NCI-H146 (cell line): ENCODE measurements around the gene ARAP3.

Experiments used
- DNase-seq: peaks from one replicate; lab custom pipeline; 2025; lab: John Stamatoyannopoulos, UW

ARAP3 gene

DNA sequence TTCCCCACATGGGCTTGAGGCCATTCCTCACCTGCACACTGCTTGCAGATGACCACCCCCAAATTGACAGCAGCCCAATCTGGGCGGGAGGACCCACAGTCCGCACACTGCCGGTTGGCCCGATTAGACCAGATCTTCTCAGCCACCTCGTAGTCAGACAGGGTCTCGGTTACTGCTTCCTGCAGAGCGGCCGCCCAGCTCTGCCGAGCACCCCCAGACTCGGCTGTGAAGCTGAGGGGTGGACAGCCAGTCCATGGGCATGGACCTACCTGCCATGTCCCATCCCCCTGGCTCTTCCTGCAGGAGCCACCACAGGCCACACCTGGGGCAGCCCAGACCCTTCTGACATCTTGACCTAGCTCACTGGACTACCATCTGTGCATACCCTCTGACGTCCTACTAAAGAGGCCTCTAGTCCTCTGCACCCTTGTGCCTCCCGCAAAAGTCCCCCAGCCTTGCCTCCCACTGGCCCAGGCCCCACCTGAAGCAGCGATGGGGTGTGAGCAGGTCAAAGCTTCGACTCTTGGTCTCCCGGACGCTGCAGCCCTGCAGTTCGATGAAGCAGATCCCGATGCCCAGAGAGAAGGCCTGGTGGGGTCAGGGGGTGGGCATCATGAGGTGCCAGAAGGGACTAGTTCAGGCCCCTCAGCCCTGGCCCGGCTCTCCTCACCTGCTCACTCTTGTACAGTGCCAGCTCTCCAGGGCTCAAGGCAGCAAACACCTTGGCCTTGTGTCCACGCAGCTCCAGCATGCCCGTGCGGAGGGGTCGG is 9.8 kb downstream of the ARAP3 start:
- no peak for DNase-seq

DNA sequence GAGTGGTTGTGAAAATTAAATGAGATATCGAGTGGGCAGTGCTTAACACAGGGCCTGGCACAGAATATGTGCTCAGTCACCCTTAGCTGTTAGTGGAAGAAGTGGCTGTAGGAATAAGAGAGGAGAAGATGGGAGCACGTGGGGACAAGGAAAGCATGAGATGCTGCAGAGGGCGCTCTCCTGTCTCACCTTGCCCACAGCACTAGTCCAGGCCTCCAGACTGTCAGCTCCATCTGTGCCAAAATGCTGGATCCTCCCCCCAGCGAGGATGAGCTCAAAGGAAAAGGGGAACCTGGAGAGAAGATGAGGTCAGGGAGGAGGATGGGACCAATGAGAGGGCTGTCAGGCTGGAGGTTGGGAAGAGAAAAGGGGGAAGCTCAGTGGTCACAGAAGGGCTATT is 12.5 kb downstream of the ARAP3 start:
- no peak for DNase-seq

DNA sequence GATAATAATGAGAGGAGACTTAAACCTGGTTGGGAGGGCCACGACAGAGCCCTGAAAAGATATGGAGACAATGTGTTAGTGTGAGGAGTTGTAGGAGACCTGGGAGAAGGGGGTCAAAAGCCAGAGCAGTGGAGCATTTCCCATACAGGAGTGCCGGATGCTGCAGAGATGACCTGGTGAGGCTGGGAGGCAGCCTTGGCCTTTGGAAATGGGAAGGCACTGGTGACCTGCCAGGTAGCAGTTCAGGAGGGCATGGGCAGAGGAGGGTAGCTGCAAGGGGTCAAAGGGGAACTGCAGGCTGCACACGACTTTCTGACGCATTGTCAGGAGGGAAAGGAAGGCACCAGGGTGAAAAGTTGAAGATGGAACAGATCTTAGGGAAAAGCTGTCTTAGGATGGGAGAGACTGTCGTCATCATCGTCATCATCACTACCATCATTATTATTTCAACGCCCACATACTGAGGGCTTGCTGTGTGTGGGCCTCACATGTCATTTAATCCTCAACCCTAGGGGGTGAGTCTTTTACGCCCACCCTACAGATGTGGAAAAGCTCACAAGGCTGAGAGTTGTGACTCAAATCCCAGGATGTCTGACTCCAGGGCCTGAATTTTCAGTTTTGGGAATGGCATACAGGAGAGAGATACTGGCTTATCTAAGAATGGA is 13.3 kb downstream of the ARAP3 start:
- DNase-seq = no peak

DNA sequence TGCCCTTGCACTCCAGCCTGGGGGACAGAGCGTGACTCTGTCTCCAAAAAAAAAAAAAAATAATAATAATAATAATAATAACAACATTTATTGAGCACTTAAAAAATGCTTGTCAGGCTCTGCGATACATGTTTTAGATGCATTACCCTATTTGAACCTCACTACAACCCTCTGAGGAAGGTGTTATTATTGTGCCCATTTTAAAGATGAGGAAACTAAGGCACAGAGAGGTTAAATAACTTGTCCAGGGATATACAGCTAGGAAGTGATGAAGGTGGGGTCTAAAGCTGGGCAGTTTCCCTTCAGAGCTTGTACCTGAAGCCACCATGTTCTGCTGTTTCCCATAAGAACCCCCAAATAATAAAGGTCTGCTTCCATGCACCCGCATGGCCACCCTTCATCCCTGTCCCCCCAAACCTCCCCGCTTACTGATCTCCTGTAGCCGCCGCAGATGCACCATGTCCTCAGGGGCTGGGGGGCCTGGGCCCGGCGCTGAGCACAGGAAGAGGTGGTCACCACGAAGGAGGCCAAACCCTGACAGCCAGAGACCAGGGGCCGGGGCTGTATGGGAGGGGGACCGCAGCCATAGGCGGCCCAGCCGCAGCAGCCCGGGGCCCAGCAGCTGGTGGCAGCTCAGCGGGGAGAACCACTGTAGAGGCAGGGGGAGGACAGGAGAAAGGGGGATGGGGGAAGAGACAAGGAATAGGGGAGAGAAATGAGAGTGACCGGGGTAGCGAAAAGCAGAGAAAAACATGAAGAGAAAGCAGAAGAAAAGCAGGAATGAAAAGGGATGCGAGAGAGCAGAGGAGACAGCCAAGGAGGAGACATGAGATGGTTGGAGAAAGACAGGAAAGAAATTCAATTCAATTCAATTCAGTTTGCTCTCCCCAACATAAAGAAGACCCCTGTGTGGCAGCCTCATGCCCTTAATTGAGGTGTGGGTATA is 15.8 kb downstream of the ARAP3 start:
- no peak for DNase-seq

DNA sequence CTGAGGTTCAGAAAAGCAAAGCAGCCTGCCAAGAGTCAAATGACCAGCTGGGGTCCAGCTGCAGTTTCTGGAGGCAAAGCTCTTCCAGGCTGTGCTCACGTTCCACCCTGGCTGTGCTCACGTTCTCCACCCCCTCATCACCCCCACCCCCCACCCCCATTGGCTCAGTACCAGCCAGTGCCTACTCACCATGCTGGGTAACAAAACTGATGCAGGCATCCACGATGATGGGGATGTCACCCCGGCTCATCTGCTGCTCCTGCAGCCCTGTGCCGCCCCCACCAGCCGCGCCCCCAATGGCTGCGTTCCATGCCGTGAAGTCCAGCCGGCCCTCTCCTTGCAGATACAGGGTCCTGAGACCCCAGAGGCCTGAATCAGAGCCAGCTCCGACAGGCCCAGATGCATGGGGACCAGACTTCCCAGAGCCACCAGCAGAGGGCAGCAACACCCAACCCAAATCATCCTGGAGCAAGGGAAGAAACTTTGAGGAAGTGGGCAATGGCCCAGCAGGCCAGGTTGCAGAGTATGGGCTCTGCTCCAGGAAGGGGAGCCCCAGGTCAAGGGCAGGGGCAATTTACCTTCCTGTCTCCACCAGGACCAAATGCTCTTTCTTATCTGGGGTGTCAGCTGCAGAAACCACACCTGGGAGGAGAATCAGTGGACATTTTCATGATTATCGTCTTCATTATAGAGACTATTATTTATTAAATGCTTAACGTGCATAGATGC is 17.1 kb downstream of the ARAP3 start:
- DNase-seq = peak; percentile 37

DNA sequence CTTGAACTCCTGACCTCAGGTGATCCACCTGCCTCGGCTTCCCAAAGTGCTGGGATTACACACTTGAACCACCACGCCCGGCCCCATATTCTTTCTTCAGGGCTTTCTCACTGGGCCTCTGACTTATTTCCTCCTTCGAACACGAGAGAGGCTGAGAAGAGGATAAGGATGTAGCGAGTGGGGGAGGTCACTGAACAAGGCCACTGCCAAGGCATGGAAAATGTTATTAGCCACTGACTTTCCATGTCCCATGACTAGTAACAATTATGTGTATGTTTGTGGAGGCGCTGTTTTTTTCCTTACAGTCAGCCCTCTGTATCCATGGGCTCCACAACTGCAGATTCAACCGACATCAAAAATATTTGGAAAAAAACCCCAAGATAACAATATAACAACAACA is 18.5 kb downstream of the ARAP3 start:
- DNase-seq = no peak

DNA sequence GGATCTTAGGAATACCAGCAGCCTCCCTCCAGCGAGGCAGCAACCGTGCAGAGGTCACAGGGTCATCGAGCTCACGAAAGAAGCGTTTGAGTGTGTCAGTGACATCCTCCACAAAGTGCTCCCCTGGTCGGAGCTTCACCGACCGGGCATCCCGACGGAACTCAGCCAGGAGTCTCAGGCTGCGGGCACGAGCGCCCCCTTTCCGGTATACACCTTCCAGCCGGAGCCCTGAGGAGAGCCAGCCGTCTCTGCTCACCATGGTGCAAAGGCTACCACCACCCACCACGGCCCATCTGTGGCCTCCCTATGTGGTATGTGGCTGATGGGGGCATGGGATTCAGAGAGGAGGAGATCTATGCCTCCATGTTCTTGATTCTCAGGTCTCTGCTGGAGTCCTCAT is 20.0 kb downstream of the ARAP3 start:
- no peak for DNase-seq

DNA sequence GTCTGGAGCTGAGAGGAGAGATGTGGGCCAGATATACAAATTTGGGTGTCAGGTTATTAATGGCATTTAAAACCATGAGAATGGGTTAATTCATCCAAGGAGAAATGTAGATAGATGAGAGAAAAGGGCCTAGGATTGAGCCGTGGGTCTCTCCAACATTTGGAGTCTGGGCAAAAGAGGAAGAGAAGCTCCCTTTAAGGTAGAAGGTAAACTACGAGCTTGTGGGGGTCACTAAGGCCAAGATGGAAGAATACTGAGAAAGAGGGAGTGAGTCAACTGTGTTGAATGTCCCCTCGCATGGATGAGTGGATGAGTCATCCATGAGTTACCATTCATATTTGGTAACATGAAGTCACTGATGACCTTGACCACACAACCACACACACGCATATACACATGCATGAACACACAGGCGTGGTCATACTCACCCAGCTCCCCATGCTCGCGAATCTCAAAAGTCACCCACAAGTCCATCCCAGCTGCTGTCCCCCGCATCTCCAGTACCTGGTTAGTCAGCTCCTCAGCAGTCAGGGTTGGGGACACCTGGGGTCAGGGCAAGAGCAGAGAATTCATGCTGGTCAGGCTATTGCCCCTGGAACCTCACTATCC is 24.0 kb downstream of the ARAP3 start:
- no peak for DNase-seq

DNA sequence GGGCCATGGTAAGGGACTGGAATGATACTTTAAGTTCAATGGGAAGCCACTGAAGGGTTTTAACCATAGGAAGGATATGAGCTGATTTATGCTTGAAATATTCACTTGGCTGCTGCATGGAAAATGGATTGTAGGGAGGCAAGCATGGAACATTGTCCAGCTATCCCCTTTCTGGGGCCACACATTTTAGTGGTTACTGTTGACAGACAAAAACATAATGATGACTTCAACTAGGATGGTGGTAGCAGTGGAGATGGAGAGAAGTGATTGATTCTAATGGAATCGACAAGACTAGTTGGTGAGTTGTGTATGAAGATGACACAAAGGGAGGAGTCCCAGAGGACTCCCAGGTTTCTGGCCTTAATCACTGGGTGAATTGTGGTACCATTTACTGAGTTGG is 24.6 kb downstream of the ARAP3 start:
- DNase-seq = no peak

DNA sequence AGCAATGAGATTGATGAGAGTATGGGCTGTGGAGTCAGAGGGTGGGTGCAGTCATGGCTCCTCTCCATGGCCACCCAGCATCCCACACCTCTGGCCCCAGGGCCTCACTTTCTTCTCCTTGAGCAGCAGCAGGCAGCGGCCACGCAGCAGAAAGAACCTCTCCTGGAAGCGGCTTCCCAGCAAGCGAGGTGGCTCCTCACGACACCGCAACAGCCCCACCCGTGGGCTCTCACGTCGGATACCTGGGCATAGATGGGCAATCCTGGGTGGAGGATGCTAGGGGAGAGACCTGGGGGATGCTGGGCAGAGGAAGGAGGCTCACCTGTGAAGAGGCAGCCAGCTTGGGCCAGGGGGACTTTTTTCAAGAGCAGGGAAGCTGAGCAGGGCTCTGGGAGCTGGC is 25.6 kb downstream of the ARAP3 start:
- DNase-seq = no peak

DNA sequence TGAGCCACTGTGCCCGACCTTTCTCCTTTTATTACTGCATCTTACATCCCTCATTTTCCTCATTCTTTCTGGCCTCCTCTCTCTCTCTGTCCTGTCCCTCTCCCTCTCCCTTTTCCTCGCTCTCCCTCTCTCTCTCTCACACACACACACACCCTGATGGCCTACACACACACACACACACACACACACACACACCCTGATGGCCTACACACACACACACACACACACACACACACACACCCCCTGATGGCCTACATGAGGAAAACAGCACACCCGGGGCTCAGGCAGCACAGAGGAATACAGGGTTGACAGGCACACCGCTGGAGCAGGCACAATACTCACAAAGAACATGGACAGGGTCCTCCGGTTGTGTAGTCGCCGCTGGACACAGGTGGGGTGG is 27.0 kb downstream of the ARAP3 start:
- no peak for DNase-seq

DNA sequence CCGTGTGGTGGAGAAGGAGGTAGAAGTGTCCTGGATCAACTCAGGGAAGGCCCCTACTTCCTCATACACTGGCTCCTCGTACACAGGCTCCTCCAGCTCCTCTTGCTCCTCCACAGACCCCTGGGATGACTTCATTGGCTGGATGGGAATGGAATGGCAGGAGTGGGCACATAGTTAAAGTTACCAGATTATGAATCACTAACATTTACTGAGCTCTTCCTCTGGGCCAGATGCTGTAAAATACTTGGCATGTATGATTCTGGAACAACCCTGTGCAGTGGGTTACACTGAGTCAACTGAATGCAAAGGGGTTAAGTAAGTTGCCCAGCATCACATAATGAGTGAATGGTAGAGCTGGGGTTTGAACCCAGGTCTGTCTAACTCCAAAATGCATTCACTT is 27.7 kb downstream of the ARAP3 start:
- no peak for DNase-seq

DNA sequence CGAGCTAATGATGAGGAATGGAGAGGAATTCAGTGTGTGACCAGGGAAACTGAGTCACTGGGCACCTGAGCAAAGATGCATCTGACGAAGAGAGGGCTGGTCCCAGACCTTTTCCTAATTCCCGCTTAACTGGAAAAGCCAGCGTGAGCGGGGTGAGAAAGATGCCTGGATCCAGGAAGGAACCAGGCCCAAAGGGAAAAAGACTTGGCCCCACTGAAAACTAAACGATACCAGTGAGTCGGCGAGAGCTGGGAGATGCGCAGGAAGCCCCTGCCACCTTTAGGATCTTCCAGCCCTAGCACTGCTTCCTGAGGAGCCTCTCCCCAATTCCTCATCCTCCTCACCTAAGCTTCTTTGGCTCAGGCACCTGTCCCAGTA is 30.3 kb downstream of the ARAP3 start:
- no peak for DNase-seq

DNA sequence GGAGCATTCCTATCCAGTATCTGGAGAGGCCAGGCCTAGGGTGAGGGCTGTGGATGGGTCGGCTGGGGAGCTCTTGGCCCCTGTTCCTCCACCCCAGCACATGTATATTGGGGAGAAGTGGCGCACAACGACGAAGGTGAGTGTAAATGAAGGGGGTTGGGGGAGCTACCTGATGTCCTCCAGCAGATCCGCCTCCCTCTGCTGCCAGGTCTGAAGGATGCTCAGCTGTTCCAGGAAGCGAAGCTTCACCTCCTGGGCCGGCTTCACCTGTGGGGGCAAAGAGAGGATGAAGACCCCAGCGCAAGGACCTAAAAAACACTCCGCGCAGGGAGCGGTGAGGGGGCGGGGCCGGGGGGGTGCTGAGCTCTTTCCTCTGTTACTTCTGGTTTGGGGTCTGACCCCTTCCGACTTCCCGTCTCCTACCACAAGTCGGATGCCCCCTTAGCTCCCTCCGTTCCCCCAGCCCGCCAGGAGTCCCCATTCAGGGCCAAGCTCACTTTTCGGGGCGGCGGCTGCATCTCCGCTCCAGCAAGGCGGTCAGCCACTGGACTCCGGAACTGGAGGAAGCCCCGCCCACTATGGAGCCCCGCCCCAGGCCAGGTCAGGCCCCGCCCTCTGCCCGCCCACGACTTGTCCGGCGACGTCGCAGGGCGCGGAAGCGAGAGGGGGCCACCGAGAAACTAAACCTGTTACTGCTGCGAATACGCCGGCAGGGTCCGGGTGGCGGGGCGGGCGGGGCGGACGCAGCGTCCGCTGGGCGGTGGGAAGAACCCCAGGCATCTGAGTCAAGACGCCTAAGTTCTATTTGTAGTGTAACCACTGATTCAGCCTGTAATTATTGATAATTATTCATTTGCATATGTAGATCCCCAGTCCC is 30.9 kb downstream of the ARAP3 start, which contains the start of gene FCHSD1:
Gene FCHSD1 (minus strand): TSS at position 568 of the 877 bp plus-strand sequence. CDS start 50 bp downstream, at position 518.
- DNase-seq = peak; percentile 68

DNA sequence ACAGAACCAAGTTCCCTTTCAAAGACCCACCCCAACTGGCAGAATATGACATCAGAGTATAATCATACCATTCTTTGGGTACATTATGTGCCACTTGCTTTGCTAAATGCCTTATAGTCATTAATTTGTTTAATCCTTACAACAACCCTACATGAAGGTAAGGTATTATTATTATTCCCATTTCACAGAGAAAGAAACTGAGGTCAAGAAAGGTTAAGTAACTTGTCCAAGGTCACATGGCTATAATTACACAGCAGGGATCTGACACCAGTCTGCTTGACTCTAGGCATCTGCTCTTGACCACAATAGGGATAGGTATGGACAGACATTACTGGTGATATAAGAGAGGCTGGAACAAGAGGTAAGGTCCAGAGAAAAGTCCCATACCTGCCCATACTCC is 32.1 kb downstream of the ARAP3 start:
- no peak for DNase-seq

DNA sequence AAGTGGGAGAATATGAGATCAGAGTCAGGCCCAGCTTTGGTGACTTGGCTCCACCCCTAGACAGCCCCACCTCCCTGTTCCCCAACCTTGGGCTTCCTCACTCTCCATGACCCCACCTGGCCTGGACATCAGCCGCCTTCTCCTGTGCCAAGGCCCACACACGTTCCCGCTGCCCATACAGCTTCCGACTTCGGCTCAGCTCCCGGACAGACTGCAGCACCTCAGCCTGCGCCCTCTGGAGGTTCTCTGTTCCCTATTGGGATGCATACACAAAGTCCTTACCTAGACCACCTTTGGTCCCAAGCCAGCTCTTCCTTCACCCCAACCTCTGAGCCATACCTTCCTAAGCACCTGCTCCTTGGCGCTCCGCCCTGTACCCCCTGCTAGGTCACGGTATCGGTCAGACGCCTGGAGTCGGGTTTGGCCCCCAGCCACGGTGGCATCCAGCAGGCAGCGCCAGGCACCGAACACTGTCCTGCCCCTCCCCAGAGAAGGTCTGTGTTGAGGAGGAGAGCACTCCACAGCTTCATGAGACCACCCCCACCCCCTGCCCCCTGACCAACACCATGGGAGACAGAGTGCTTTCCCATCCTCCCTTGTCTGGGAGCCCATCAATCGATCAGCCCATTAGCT is 32.9 kb downstream of the ARAP3 start:
- no peak for DNase-seq

DNA sequence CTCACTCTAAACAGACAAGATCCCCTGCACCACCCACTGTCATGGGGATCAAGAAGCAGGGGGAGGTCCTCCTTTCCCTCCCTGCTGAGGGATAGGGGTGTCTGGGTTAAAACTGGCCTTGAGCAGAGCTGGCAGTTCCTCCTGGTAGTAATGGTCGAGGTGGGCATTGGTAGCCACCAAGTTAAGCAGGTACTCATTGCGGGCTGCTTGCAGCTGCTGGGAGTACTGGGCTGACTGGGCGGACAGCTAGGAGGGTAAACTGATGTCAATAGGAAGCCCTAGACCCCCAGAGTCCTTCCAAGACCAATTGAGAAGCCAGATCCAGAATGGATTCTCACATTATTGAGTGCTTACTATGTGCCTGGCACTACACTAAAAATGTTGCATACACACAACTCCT is 34.2 kb downstream of the ARAP3 start:
- DNase-seq = no peak

DNA sequence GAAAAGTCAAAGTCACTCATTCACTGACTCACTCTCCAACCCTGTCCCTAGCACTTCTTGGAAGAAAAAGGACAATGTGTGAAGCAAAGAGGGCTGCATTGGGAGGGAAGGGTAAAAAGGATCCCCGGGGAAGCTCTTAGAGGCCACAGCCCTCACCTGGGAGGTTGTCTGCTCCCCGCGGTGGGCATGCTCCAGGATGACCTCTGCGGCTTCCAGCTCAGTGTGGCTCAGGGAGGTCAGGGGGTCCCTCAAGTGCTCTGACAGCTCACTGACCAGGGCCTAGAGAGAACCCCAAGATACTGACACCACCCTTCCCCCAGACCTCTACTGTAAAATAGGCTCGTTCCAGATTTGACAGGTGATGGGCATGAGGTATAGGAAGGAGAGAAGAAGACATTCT is 34.8 kb downstream of the ARAP3 start:
- no peak for DNase-seq

DNA sequence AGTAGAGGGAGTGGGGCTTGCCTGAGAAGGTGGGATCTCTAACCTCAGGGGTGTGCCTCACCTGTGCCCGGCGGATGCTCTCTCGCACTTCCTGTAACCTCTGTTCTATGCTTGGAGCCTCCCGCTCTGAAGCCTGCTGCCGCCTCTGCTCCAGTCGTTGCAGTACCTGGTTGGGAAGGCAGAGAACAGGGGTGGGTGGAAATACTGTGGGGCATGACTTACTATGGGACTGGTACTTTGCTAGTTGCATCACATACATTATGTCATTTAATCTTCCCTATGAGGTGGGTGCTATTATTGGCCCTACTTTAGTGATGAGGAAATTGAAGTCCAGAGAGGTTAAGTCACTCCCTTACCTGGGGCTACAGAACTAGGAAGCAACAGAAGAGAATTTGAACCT is 36.0 kb downstream of the ARAP3 start:
- no peak for DNase-seq

DNA sequence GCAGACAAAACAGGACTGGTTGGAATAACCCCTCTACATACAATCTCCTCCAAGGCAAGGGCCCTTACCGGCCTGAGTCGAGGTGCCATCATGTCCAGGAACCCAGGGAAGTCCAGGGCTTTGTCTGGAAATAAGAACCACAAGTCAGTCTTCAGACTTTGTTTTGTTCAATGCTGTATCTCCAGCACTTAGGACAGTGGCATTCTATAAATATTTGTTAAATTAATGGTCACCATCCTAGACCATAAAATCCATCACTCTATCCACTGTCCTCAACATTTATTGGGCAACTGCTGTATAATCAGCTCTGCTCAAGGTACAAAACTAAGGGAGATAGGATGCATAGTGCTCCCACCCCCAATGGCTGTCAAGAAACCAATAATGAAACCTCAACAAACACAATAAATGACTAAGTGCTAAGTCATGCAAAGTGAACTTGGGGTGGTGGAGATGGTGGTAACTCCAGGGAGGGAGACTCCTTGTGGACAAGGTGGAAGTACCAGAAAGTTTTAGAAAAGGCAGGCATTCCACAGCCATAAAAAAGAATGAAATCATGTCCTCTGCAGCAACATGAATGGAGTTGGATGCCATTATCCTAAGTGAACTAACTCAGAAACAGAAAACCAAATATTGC is 40.3 kb downstream of the ARAP3 start:
- DNase-seq = no peak
